Measurements from ENCODE around the gene ROCK2. TPM values are rescaled to one million over a fixed set of nuclear protein-coding genes. Genes with fewer than 3 reads are reported as not detected.

The ROCK2 gene
- total and polyA plus RNA-seq, 2 donors (not counting 1 experiment from before 2014, with no cell fraction given), result 2.3 to 30.2 TPM

GRCh38 chr2:11141319-11141718 is 203.1 kb downstream of the ROCK2 start:
- no peak overlapping the region for H3K4me3 ChIP-seq (ENCODE audit: control extremely low read depth in 1 of 5, extremely low read depth in 1 of 5, insufficient read depth in 1 of 5, low read depth in 2 of 5, low read length in 4 of 5)
- intact Hi-C loops (cut with micrococcal nuclease), result no loop called here
- peaks cover 0 to 4% of the 10 kb centered on the region in 2 donors for H3K4me1 ChIP-seq (ENCODE audit: control insufficient read depth in 2 of 2, insufficient read depth in 2 of 2, low read length in 2 of 2)
- H3K9me3 Mint-ChIP-seq (ENCODE audit: insufficient read depth), result no peaks in the 10 kb centered on the region
- no peak for ATAC-seq (ENCODE audit: low read depth)
- DNase-seq, result no peak
- H3K36me3 ChIP-seq (replicated peaks in 1 of 2; ENCODE audit: control extremely low read depth in 1 of 2, control insufficient read depth in 1 of 2, extremely low read depth in 1 of 2, insufficient read depth in 2 of 2, low read length in 1 of 2), result no peaks in the 10 kb centered on the region
- no peaks in the 10 kb centered on the region for H4K20me1 ChIP-seq (ENCODE audit: control insufficient read depth, insufficient read depth, low read length, poor library complexity, severe bottlenecking)
- no peaks in the 10 kb centered on the region for H3K79me2 ChIP-seq (ENCODE audit: control insufficient read depth, insufficient read depth, low read length)
- POLR2A ChIA-PET, result no interaction called here
- 67% methylated on average over 3 of the region's 4 CpGs for WGBS (ENCODE audit: insufficient coverage)
- H3K4me3 Mint-ChIP-seq, result no peak overlapping the region
- H2AFZ ChIP-seq (ENCODE audit: insufficient read depth, low read depth, low read length, poor library complexity, severe bottlenecking), result no peak overlapping the region
- TF ChIP-seq CTCF (IDR thresholded peaks at IDR 0.05) (no peak), EZH2 (IDR thresholded peaks at IDR 0.05; ENCODE audit: borderline replicate concordance, insufficient read depth, low read depth, low read length, poor library complexity, severe bottlenecking) (no peak)
- CTCF ChIA-PET, result no interaction called here
- no peak overlapping the region for H3K9ac ChIP-seq (ENCODE audit: low read length)
- H3K4me2 ChIP-seq (replicated peaks; ENCODE audit: low read depth, low read length, poor library complexity, severe bottlenecking), result no peak overlapping the region
- no peak overlapping the region for H3K27ac Mint-ChIP-seq
- H3K27me3 Mint-ChIP-seq, result peaks cover 32% of the 10 kb centered on the region
- no peaks in the 10 kb centered on the region for H3K27me3 ChIP-seq (replicated peaks in 1 of 4; ENCODE audit: control extremely low read depth in 1 of 4, control insufficient read depth in 3 of 4, insufficient read depth in 4 of 4, low read length in 3 of 4)
- peaks cover 5% of the 10 kb centered on the region for H3K4me1 Mint-ChIP-seq
- no peak overlapping the region for H3K27ac ChIP-seq (ENCODE audit: low read length in 2 of 2)
- H3K9me3 ChIP-seq (ENCODE audit: control extremely low read depth in 1 of 3, control insufficient read depth in 2 of 3, insufficient read depth in 1 of 3, low read length in 2 of 3), result no peaks in the 10 kb centered on the region

GRCh38 chr2:11140492-11140891 is 203.9 kb downstream of the ROCK2 start:
- H3K27me3 Mint-ChIP-seq, result peaks cover 37% of the 10 kb centered on the region
- Histone ChIP-seq H3K4me2 (replicated peaks; ENCODE audit: low read depth, low read length, poor library complexity, severe bottlenecking) (no peak overlapping the region), H3K9me3 (ENCODE audit: control extremely low read depth in 1 of 3, control insufficient read depth in 2 of 3, insufficient read depth in 1 of 3, low read length in 2 of 3) (no peaks in the 10 kb centered on the region), H3K4me3 (ENCODE audit: control extremely low read depth in 1 of 5, extremely low read depth in 1 of 5, insufficient read depth in 1 of 5, low read depth in 2 of 5, low read length in 4 of 5) (no peak overlapping the region), H2AFZ (ENCODE audit: insufficient read depth, low read depth, low read length, poor library complexity, severe bottlenecking) (no peak overlapping the region), H3K4me1 (ENCODE audit: control insufficient read depth in 2 of 2, insufficient read depth in 2 of 2, low read length in 2 of 2) (peaks cover 0 to 2% of the 10 kb centered on the region in 2 donors), H3K27ac (ENCODE audit: low read length in 2 of 2) (no peak overlapping the region), H3K79me2 (ENCODE audit: control insufficient read depth, insufficient read depth, low read length) (no peaks in the 10 kb centered on the region), H3K9ac (ENCODE audit: low read length) (no peak overlapping the region), H3K36me3 (replicated peaks in 1 of 2; ENCODE audit: control extremely low read depth in 1 of 2, control insufficient read depth in 1 of 2, extremely low read depth in 1 of 2, insufficient read depth in 2 of 2, low read length in 1 of 2) (no peaks in the 10 kb centered on the region), H3K27me3 (replicated peaks in 1 of 4; ENCODE audit: control extremely low read depth in 1 of 4, control insufficient read depth in 3 of 4, insufficient read depth in 4 of 4, low read length in 3 of 4) (no peaks in the 10 kb centered on the region), H4K20me1 (ENCODE audit: control insufficient read depth, insufficient read depth, low read length, poor library complexity, severe bottlenecking) (no peaks in the 10 kb centered on the region)
- peaks cover 3% of the 10 kb centered on the region for H3K4me1 Mint-ChIP-seq
- CTCF ChIA-PET, result no interaction called here
- no peak overlapping the region for H3K4me3 Mint-ChIP-seq
- TF ChIP-seq CTCF (IDR thresholded peaks at IDR 0.05) (no peak), EZH2 (IDR thresholded peaks at IDR 0.05; ENCODE audit: borderline replicate concordance, insufficient read depth, low read depth, low read length, poor library complexity, severe bottlenecking) (no peak)
- H3K27ac Mint-ChIP-seq, result no peak overlapping the region
- intact Hi-C loops (cut with micrococcal nuclease), result no loop called here
- H3K9me3 Mint-ChIP-seq (ENCODE audit: insufficient read depth), result no peaks in the 10 kb centered on the region
- DNase-seq, result no peak
- no peak for ATAC-seq (ENCODE audit: low read depth)
- POLR2A ChIA-PET, result no interaction called here
- no CpG with 5 or more reads among the region's 4 CpGs for WGBS (ENCODE audit: insufficient coverage)
